ENCODE data around the gene LRRC46. TPM values are rescaled to one million over a fixed set of nuclear protein-coding genes. Genes with fewer than 3 reads are reported as not detected.

The LRRC46 gene
- total and polyA plus RNA-seq, 2 of the 4 experiments (the other 2 are of a cell fraction) = 0.77 TPM; not detected in 1

- POLR2A ChIA-PET (ENCODE audit: unreplicated experiment) = no interaction called here
- ATAC-seq (ENCODE audit: low read depth) (no peak), DNase-seq (no peak)
- no TSS peak for BruUV-seq (replicated peaks)
- H3K9me1 ChIP-seq (ENCODE audit: insufficient read depth, low read length) = peaks cover 8% of the 10 kb centered on the region
- H2BK5ac ChIP-seq (ENCODE audit: low read depth, low read length, poor library complexity, severe bottlenecking) = no peak overlapping the region
- no peak overlapping the region for H3K4me2 ChIP-seq (ENCODE audit: low read depth, low read length)
- no peak overlapping the region for H3K56ac ChIP-seq (ENCODE audit: extremely low read depth, insufficient read depth, low read length)
- H4K91ac ChIP-seq (ENCODE audit: insufficient read depth, low read depth, low read length) = no peak overlapping the region
- H2AFZ ChIP-seq (replicated peaks; ENCODE audit: low read length, poor library complexity) = no peak overlapping the region
- no peak overlapping the region for H4K8ac ChIP-seq (ENCODE audit: low read depth in 2 of 2, low read length in 2 of 2)
- H3K27ac ChIP-seq (ENCODE audit: insufficient read depth, low read length) = no peak overlapping the region
- no peak overlapping the region for H2AK5ac ChIP-seq (ENCODE audit: low read depth, low read length)
- H2BK20ac ChIP-seq (ENCODE audit: low read depth, low read length) = no peak overlapping the region
- no peak overlapping the region for H3K18ac ChIP-seq (ENCODE audit: low read depth, low read length)
- H2AK9ac ChIP-seq (replicated peaks; ENCODE audit: low read depth, low read length, poor library complexity) = no peak overlapping the region
- H4K20me1 ChIP-seq (ENCODE audit: insufficient read depth, low read length) = no peaks in the 10 kb centered on the region
- no peak overlapping the region for H2BK15ac ChIP-seq (ENCODE audit: low read depth, low read length)
- dilution Hi-C loops (cut with HindIII; ENCODE audit: low sequenced_read_pairs, unreplicated experiment) = no loop called here
- H3K4ac ChIP-seq (ENCODE audit: low read depth, low read length) = no peak overlapping the region
- CTCF ChIA-PET = interaction anchor here (0.8 kb wide), 1 partner anchor 59 kb away, joined by 3 read pairs; no protein-coding TSS in a partner anchor
- H2BK120ac ChIP-seq (ENCODE audit: low read depth, low read length) = no peak overlapping the region
- no peak overlapping the region for H3K9ac ChIP-seq (ENCODE audit: low read depth, low read length)
- no peak for TF ChIP-seq FOS (IDR thresholded peaks at IDR 0.05; ENCODE audit: low read depth, low read length)
- TF ChIP-seq SMC3 (IDR thresholded peaks at IDR 0.05; ENCODE audit: low read depth, low read length) = no peak
- TF ChIP-seq BHLHE40 (IDR thresholded peaks at IDR 0.05; ENCODE audit: low read depth, low read length) = no peak
- no peak for TF ChIP-seq POLR2A (IDR thresholded peaks at IDR 0.05; ENCODE audit: low read depth, low read length)
- no peak for TF ChIP-seq RAD21 (IDR thresholded peaks at IDR 0.05; ENCODE audit: low read length)
- no peak for TF ChIP-seq MAZ (IDR thresholded peaks at IDR 0.05; ENCODE audit: borderline replicate concordance, low read depth, low read length)
- TF ChIP-seq USF2 (IDR thresholded peaks at IDR 0.05; ENCODE audit: low read depth, low read length) = no peak
- WGBS, 2 experiments (ENCODE audit: extremely low coverage in 2 of 2, insufficient read length in 1 of 2) = 100% methylated on average over 1 of the region's 6 CpGs; no CpG with 5 or more reads in 1 of the 2 experiments
- peaks cover 8 to 22% of the 10 kb centered on the region in 2 experiments; a peak in 3 of 4 replicates for H3K79me1 ChIP-seq (ENCODE audit: low read depth in 1 of 2, low read length in 2 of 2)
- H4K5ac ChIP-seq (ENCODE audit: low read depth, low read length) = no peak overlapping the region
- no peaks in the 10 kb centered on the region for H3K27me3 ChIP-seq (ENCODE audit: control insufficient read depth, insufficient read depth, low read length)
- H3K14ac ChIP-seq (replicated peaks; ENCODE audit: low read depth, low read length) = no peak overlapping the region
- no peak overlapping the region for H3K23ac ChIP-seq (ENCODE audit: low read depth, low read length)
- H3K36me3 ChIP-seq (ENCODE audit: control insufficient read depth, insufficient read depth, low read length) = peaks cover 8% of the 10 kb centered on the region
- no peaks in the 10 kb centered on the region for H3K9me3 ChIP-seq (ENCODE audit: control insufficient read depth, insufficient read depth, low read length)
- H3K4me1 ChIP-seq (ENCODE audit: control insufficient read depth, insufficient read depth, low read length) = peaks cover 11% of the 10 kb centered on the region
- in situ Hi-C loops (cut with MboI; ENCODE audit: low sequenced_read_pairs) = no loop called here
- H3K4me3 ChIP-seq (ENCODE audit: insufficient read depth, low read depth, low read length) = no peak overlapping the region
- intact Hi-C loops (cut with micrococcal nuclease) = no loop called here
Observed at GRCh38 chr17:47836601-47837000, 5.1 kb downstream of the LRRC46 start.

Measured in IMR-90 (cell line).